H1 (cell line): Measurements from ENCODE around the gene SLCO1C1. TPM values are rescaled to one million over a fixed set of nuclear protein-coding genes. Genes with fewer than 3 reads are reported as not detected.

Experiments used
- CTCF ChIA-PET: fragments of 300-600 bp; sonication (Branson Sonifier 250); formaldehyde crosslinking; loops from one replicate; lab custom pipeline; 2021; ENCODE audit not compliant: partially characterized antibody; lab: Charles Lee
- POLR2A ChIA-PET: fragments of 300-600 bp; sonication (Branson Sonifier 250); formaldehyde crosslinking; loops from one replicate; lab custom pipeline; 2021; ENCODE audit warnings: inconsistent platforms; ENCODE audit not compliant: partially characterized antibody; lab: Charles Lee
- DNase-seq, 2 experiments: peaks; one replicate each; pipeline versions ENCODE4 v3.0.0 to v3.0.0-alpha.2; 2010 to 2022; ENCODE audit warnings: low spot score in 2 of 2, low read depth in 1 of 2, mixed read lengths in 1 of 2
- FAIRE-seq: peaks from 2 replicates; lab custom pipeline; 2011; peaks lifted over from hg19 to GRCh38; lab: Jason Lieb, UNC
- H2AFZ ChIP-seq: 2 replicates; pipeline ENCODE4 v1.8.1; 2012; ENCODE audit warnings: low read length, inconsistent platforms
- H2AK5ac ChIP-seq: 2 replicates; pipeline ENCODE4 v1.6.1; 2013; ENCODE audit warnings: low read depth, low read length
- H2BK120ac ChIP-seq: replicated peaks from 2 replicates; pipeline ENCODE3; 2013; ENCODE audit warnings: low read depth, low read length, inconsistent platforms
- H2BK12ac ChIP-seq: 2 replicates; pipeline ENCODE4 v1.6.1; 2013; ENCODE audit warnings: low read depth, low read length
- H2BK15ac ChIP-seq: 2 replicates; pipeline ENCODE4 v1.6.1; 2013; ENCODE audit warnings: low read length
- H2BK20ac ChIP-seq: 2 replicates; pipeline ENCODE4 v1.6.1; 2013; ENCODE audit warnings: low read length
- H2BK5ac ChIP-seq: 2 replicates; pipeline ENCODE4 v1.6.1; 2013; ENCODE audit warnings: low read depth, low read length
- H3K14ac ChIP-seq: 2 replicates; pipeline ENCODE4 v1.6.1; 2013; ENCODE audit warnings: inconsistent platforms; ENCODE audit not compliant: insufficient read length
- H3K18ac ChIP-seq: 2 replicates; pipeline ENCODE4 v1.6.1; 2013; ENCODE audit warnings: low read length; ENCODE audit errors: extremely low read depth
- H3K23ac ChIP-seq: 2 replicates; pipeline ENCODE4 v1.6.1; 2013; ENCODE audit warnings: inconsistent platforms; ENCODE audit not compliant: insufficient read length
- H3K23me2 ChIP-seq: 2 replicates; pipeline ENCODE4 v1.6.1; 2013; ENCODE audit warnings: low read depth, low read length
- H3K27ac ChIP-seq: 2 replicates; pipeline ENCODE4 v1.6.1; 2011; ENCODE audit warnings: low read depth, low read length, inconsistent platforms
- H3K27me3 ChIP-seq, 4 experiments: replicated peaks in 1 of 4; 1 replicate in 1 of 4; 2 replicates in 3 of 4; pipeline versions ENCODE4 v1.6.1 to v1.8.1; 2011 to 2013; ENCODE audit warnings: low read length in 3 of 4, mild to moderate bottlenecking in 3 of 4, inconsistent platforms in 2 of 4, mixed read lengths in 2 of 4, moderate library complexity in 1 of 4; ENCODE audit not compliant: control insufficient read depth in 3 of 4, insufficient read depth in 3 of 4; ENCODE audit errors: extremely low read depth in 1 of 4
- H3K36me3 ChIP-seq, 4 experiments: 2 replicates each; pipeline versions ENCODE4 v1.6.1 to v1.8.1; 2011 to 2013; ENCODE audit warnings: mild to moderate bottlenecking in 4 of 4, low read length in 3 of 4, moderate library complexity in 2 of 4, control low read depth in 1 of 4, inconsistent platforms in 1 of 4; ENCODE audit not compliant: insufficient read depth in 4 of 4, control insufficient read depth in 2 of 4
- H3K4ac ChIP-seq: replicated peaks from 2 replicates; pipeline ENCODE3; 2013; ENCODE audit warnings: low read length, low read depth, mixed read lengths, inconsistent platforms; ENCODE audit not compliant: insufficient read length
- H3K4me1 ChIP-seq, 4 experiments: replicated peaks in 1 of 4; 1 replicate in 1 of 4; 2 replicates in 3 of 4; pipeline versions ENCODE4 v1.6.1 to v1.8.1; 2011 to 2013; ENCODE audit warnings: low read length in 3 of 4, inconsistent platforms in 2 of 4, mixed read lengths in 1 of 4; ENCODE audit not compliant: insufficient read depth in 4 of 4, control insufficient read depth in 3 of 4
- H3K4me2 ChIP-seq, 2 experiments: 2 replicates each; pipeline versions ENCODE4 v1.6.1 to v1.8.1; 2011 to 2013; ENCODE audit warnings: low read depth in 2 of 2, low read length in 2 of 2, control low read depth in 1 of 2, inconsistent platforms in 1 of 2, mild to moderate bottlenecking in 1 of 2; ENCODE audit not compliant: insufficient read depth in 1 of 2
- H3K4me3 ChIP-seq, 4 experiments: fragments of 200-600, 300-600 bp in 1 of 4; sonication (generic), shearing (Covaris generic), sonication (Bioruptor Twin) in 1 of 4; 2 replicates each; pipeline versions ENCODE4 v1.5.1 to v1.8.1; 2011 to 2016; ENCODE audit warnings: low read length in 4 of 4, low read depth in 3 of 4, control low read depth in 2 of 4, inconsistent platforms in 2 of 4, mild to moderate bottlenecking in 2 of 4, mixed read lengths in 1 of 4, moderate library complexity in 1 of 4; ENCODE audit not compliant: insufficient read depth in 2 of 4; ENCODE audit errors: extremely low read depth in 1 of 4
- H3K56ac ChIP-seq: replicated peaks from 2 replicates; pipeline ENCODE3; 2013; ENCODE audit warnings: low read depth, mild to moderate bottlenecking, mixed read lengths, low read length, inconsistent platforms; ENCODE audit not compliant: insufficient read length
- H3K79me1 ChIP-seq: 2 replicates; pipeline ENCODE4 v1.6.1; 2013; ENCODE audit warnings: low read depth, low read length, control low read depth
- H3K79me2 ChIP-seq, 2 experiments: 2 replicates each; pipeline versions ENCODE4 v1.6.1 to v1.8.1; 2012 to 2013; ENCODE audit warnings: low read length in 2 of 2, mild to moderate bottlenecking in 2 of 2, inconsistent platforms in 1 of 2; ENCODE audit not compliant: insufficient read depth in 2 of 2, control insufficient read depth in 1 of 2
- H3K9ac ChIP-seq, 4 experiments: replicated peaks in 1 of 4; 1 replicate in 1 of 4; 2 replicates in 3 of 4; pipeline versions ENCODE4 v1.6.1 to v1.8.1; 2011 to 2013; ENCODE audit warnings: low read depth in 3 of 4, low read length in 3 of 4, control low read depth in 2 of 4, mild to moderate bottlenecking in 2 of 4, moderate library complexity in 2 of 4, inconsistent platforms in 1 of 4; ENCODE audit errors: extremely low read depth in 1 of 4
- H3K9me3 ChIP-seq, 2 experiments: 2 replicates each; pipeline versions ENCODE4 v1.6.1 to v1.8.1; 2012 to 2013; ENCODE audit warnings: mild to moderate bottlenecking in 2 of 2, moderate library complexity in 2 of 2, control low read depth in 1 of 2, inconsistent platforms in 1 of 2, low read depth in 1 of 2, low read length in 1 of 2, mixed read lengths in 1 of 2; ENCODE audit not compliant: insufficient read depth in 2 of 2
- H4K20me1 ChIP-seq, 2 experiments: replicated peaks in 1 of 2; 2 replicates each; pipeline versions ENCODE3 to v1.8.1; 2011 to 2013; ENCODE audit warnings: inconsistent platforms in 2 of 2, low read length in 2 of 2, mild to moderate bottlenecking in 1 of 2; ENCODE audit not compliant: insufficient read depth in 2 of 2, control insufficient read depth in 1 of 2
- H4K5ac ChIP-seq: 2 replicates; pipeline ENCODE4 v1.6.1; 2013; ENCODE audit warnings: low read length, low read depth, mixed read lengths, inconsistent platforms; ENCODE audit not compliant: insufficient read length
- H4K8ac ChIP-seq: 2 replicates; pipeline ENCODE4 v1.8.0; 2013; ENCODE audit warnings: mild to moderate bottlenecking, moderate library complexity, low read length, inconsistent platforms; ENCODE audit not compliant: insufficient read depth; ENCODE audit errors: extremely low read depth
- H4K91ac ChIP-seq: replicated peaks from 2 replicates; pipeline ENCODE3; 2013; ENCODE audit warnings: low read length, mixed read lengths, inconsistent platforms; ENCODE audit not compliant: insufficient read length
- CREB1 ChIP-seq: IDR thresholded peaks from 2 replicates; pipeline ENCODE4 v1.6.1; 2012; ENCODE audit warnings: inconsistent platforms
- CTCF ChIP-seq, 3 experiments: IDR thresholded peaks; 1 replicate in 2 of 3; 2 replicates in 1 of 3; pipeline versions ENCODE4 v1.5.1 to v1.6.1; 2011; ENCODE audit warnings: low read length in 3 of 3, mild to moderate bottlenecking in 3 of 3, inconsistent platforms in 2 of 3, low read depth in 1 of 3, moderate library complexity in 1 of 3; ENCODE audit not compliant: insufficient read depth in 1 of 3; ENCODE audit errors: control extremely low read depth in 1 of 3
- RAD21 ChIP-seq, 2 experiments: IDR thresholded peaks in 1 of 2; conservative IDR thresholded peaks in 1 of 2; 2 replicates each; pipeline ENCODE4 v1.6.1; 2011; ENCODE audit warnings: low read depth in 2 of 2, low read length in 2 of 2, improper control_type of control experiment in 1 of 2, inconsistent platforms in 1 of 2, mild to moderate bottlenecking in 1 of 2, moderate library complexity in 1 of 2
- SUZ12 ChIP-seq: fragments of 200-600 bp; sonication (generic); IDR thresholded peaks from 2 replicates; pipeline ENCODE4 v1.6.1; 2012; ENCODE audit warnings: mild to moderate bottlenecking, inconsistent platforms, low read length, moderate library complexity, mixed read lengths
- WGBS, 2 experiments: shearing (Covaris generic) in 1 of 2; methylation state at CpG; one replicate each; pipeline versions ENCODE4 v1.1.6 to v1.1.7; 2013 to 2015; ENCODE audit warnings: low lambda C conversion rate in 2 of 2, mixed read lengths in 2 of 2, inconsistent platforms in 1 of 2, low coverage in 1 of 2, missing lambda C conversion rate in 1 of 2; ENCODE audit not compliant: insufficient replicate concordance in 2 of 2, insufficient coverage in 1 of 2, insufficient read length in 1 of 2; ENCODE audit errors: extremely low coverage in 1 of 2, missing lambda C conversion rate in 1 of 2; 5-methylcytosine and 5-hydroxymethylcytosine counted together
- polyA plus RNA-seq, 7 experiments: library from polyadenylated mRNA; depleted of rRNA in 3 of 7; stranded (reverse) in 5 of 7; unstranded in 2 of 7; fragments of >200 nt in 5 of 7; fragments of 200-250 nt in 2 of 7; gene quantifications; 1 replicate in 5 of 7; 2 replicates in 1 of 7; 4 replicates in 1 of 7; pipeline versions ENCODE4 v1.2.1 to v1.2.3, GENCODE V29; 2011 to 2013; ENCODE audit warnings: missing spikeins in 2 of 7, mixed read lengths in 2 of 7
- total RNA-seq: library from RNA; stranded (reverse); fragmentation: NEBNext Ultra II Directional; extraction: Animal tissue kit (Norgen Biotek cat#: 25700); gene quantifications from 2 replicates; pipeline ENCODE4 v1.2.1, GENCODE V29; 2021

SLCO1C1 gene
- total and polyA plus RNA-seq, 2 of the 8 experiments (the other 6 are each of a cell fraction or from before 2014, with no cell fraction given): 0.18 to 0.74 TPM

DNA sequence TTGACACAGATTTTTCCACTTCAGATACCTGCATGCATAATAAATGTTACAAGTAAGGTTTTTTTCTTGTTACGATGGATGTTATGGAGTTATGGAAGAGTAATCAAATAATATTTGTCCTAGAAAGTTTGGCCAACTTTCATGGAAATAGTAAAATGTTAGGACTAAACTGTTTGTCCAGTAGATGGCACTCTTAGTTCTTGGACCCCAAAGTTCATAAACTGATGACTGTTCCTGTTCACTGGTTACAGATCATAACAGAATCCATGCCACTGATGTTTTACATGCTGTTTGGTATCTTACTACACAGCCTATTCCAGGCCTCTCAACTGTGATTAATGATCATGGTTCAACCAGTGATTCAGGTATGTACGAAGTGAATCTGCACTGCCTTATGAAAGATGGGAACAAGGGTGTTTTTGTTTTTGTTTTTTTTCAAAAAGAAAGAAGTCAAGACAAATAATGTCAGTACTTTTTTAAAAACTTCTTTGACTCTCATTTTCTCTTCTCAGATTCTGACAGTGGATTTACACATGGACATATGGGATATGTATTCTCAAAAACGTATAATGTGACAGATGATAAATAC, 48.8 kb upstream of the SLCO1C1 start:
- Histone ChIP-seq H3K4me1 (no peaks in the 10 kb centered on the region), H2BK5ac (no peak overlapping the region), H3K4me2 (no peak overlapping the region), H3K23ac (no peak overlapping the region), H3K9ac (no peak overlapping the region), H2BK12ac (no peak overlapping the region), H3K18ac (no peak overlapping the region), H3K36me3 (no peaks in the 10 kb centered on the region), H4K5ac (no peak overlapping the region), H3K27me3 (no peaks in the 10 kb centered on the region), H3K79me2 (no peaks in the 10 kb centered on the region), H2BK15ac (no peak overlapping the region), H3K23me2 (no peaks in the 10 kb centered on the region), H2BK20ac (no peak overlapping the region), H4K8ac (no peak overlapping the region), H2AK5ac (no peak overlapping the region), H4K20me1 (no peaks in the 10 kb centered on the region), H2BK120ac (no peak overlapping the region), H4K91ac (no peak overlapping the region), H3K56ac (no peak overlapping the region), H3K79me1 (no peaks in the 10 kb centered on the region), H3K14ac (no peak overlapping the region), H3K4ac (no peak overlapping the region), H2AFZ (no peak overlapping the region), H3K27ac (no peak overlapping the region), H3K9me3 (no peaks in the 10 kb centered on the region), H3K4me3 (no peak overlapping the region)
- CTCF ChIA-PET: no interaction called here
- POLR2A ChIA-PET: no interaction called here
- no peak for FAIRE-seq
- 73% methylated on average over 3 of the region's 3 CpGs; no CpG with 5 or more reads in 1 of the 2 experiments for WGBS, 2 experiments
- TF ChIP-seq CTCF (IDR thresholded peaks at IDR 0.05; ENCODE audit: control extremely low read depth in 1 of 3, insufficient read depth in 1 of 3, low read depth in 1 of 3, low read length in 3 of 3) (peak in 2 of 3 experiments; percentile 40 to 57; a peak in 2 of 4 replicates), RAD21 (IDR thresholded peaks at IDR 0.05 in 1 of 2, conservative IDR thresholded peaks at IDR 0.05 in 1 of 2; ENCODE audit: low read depth in 2 of 2, low read length in 2 of 2) (peak; percentile 75 to 76), SUZ12 (no peak), CREB1 (no peak)
- DNase-seq: no peak
